ENCODE data around the gene MIDN.

MIDN gene

GRCh38 chr19:1238369-1239303, 9.7 kb upstream of the MIDN start:
- TF ChIP-seq CTCF (IDR thresholded peaks at IDR 0.05; ENCODE audit: low read depth, low read length, missing control alignments) = no peak
- in situ Hi-C loops (cut with HindIII; ENCODE audit: low pct_ligation_motif_present, low sequenced_read_pairs) = loop anchor here (25.0 kb wide), 1 partner anchor 126 kb away; the partner anchor contains the start of gene GPX4
- Histone ChIP-seq H3K27ac (no peak overlapping the region), H3K36me3 (replicated peaks) (peaks cover 21% of the 10 kb centered on the region), H3K4me3 (ENCODE audit: low read depth, low read length) (peak overlapping the region; percentile 72), H3K27me3 (replicated peaks) (no peaks in the 10 kb centered on the region)
- DNase-seq = no peak

GRCh38 chr19:1239420-1239795, 9.0 kb upstream of the MIDN start:
- H3K27ac ChIP-seq = no peak overlapping the region
- in situ Hi-C loops (cut with HindIII; ENCODE audit: low pct_ligation_motif_present, low sequenced_read_pairs) = loop anchor here (25.0 kb wide), 1 partner anchor 127 kb away; the partner anchor contains the start of gene GPX4

GRCh38 chr19:1239796-1240737, 8.3 kb upstream of the MIDN start:
- peak; percentile 62 for TF ChIP-seq CTCF (IDR thresholded peaks at IDR 0.05; ENCODE audit: low read depth, low read length, missing control alignments)
- in situ Hi-C loops (cut with HindIII; ENCODE audit: low pct_ligation_motif_present, low sequenced_read_pairs) = loop anchor here (25.0 kb wide), 1 partner anchor 128 kb away; the partner anchor contains the start of gene GPX4
- Histone ChIP-seq H3K4me3 (ENCODE audit: low read depth, low read length) (peak overlapping the region; percentile 47), H3K27me3 (replicated peaks) (no peaks in the 10 kb centered on the region), H3K36me3 (replicated peaks) (peaks cover 7% of the 10 kb centered on the region), H3K27ac (peak overlapping the region; percentile 25)
- DNase-seq = peak; percentile 67

More at GRCh38 chr19:1239420-1239795, 9.0 kb upstream of the MIDN start:
- Histone ChIP-seq H3K36me3 (replicated peaks) (peaks cover 14% of the 10 kb centered on the region), H3K27me3 (replicated peaks) (no peaks in the 10 kb centered on the region), H3K4me3 (ENCODE audit: low read depth, low read length) (no peak overlapping the region)
- DNase-seq = no peak
- TF ChIP-seq CTCF (IDR thresholded peaks at IDR 0.05; ENCODE audit: low read depth, low read length, missing control alignments) = no peak

- no peak for TF ChIP-seq CTCF (IDR thresholded peaks at IDR 0.05; ENCODE audit: low read depth, low read length, missing control alignments)
- no peaks in the 10 kb centered on the region for H3K36me3 ChIP-seq (replicated peaks)
- H3K4me3 ChIP-seq (ENCODE audit: low read depth, low read length) = no peak overlapping the region
- H3K27me3 ChIP-seq (replicated peaks) = no peaks in the 10 kb centered on the region
- H3K27ac ChIP-seq = no peak overlapping the region
- DNase-seq = no peak
- in situ Hi-C loops (cut with HindIII; ENCODE audit: low pct_ligation_motif_present, low sequenced_read_pairs) = loop anchor here (25.0 kb wide), 1 partner anchor 129 kb away; the partner anchor contains the start of gene GPX4
Observed at GRCh38 chr19:1240925-1241324, 7.5 kb upstream of the MIDN start.

- TF ChIP-seq CTCF (IDR thresholded peaks at IDR 0.05; ENCODE audit: low read depth, low read length, missing control alignments) = no peak
- H3K36me3 ChIP-seq (replicated peaks) = no peaks in the 10 kb centered on the region
- peak; percentile 89 for DNase-seq
- H3K27ac ChIP-seq = peak within 1 kb of the TSS; percentile 52
- no peaks in the 10 kb centered on the region for H3K27me3 ChIP-seq (replicated peaks)
- peak within 1 kb of the TSS; percentile 72 for H3K4me3 ChIP-seq (ENCODE audit: low read depth, low read length)
- in situ Hi-C loops (cut with HindIII; ENCODE audit: low pct_ligation_motif_present, low sequenced_read_pairs) = loop anchor here (25.0 kb wide), 1 partner anchor 129 kb away; the partner anchor contains the start of gene GPX4
Observed at GRCh38 chr19:1241417-1242095, 6.8 kb upstream of the MIDN start, which contains the start of gene ATP5F1D. TSS of gene ATP5F1D (plus strand) at chr19:1241751. CDS start at chr19:1241851, 100 bp downstream.

All from brain microvascular endothelial cell (primary cell).